DND-41 (cell line): Measurements from ENCODE around the gene CETN3.

Source experiments
- ATAC-seq: fragments of 200-7000 bp; cut with Tn5 transposase; 3 replicates; pipeline ENCODE4 v1.9.1; 2021; ENCODE audit warnings: low read depth; ENCODE audit not compliant: insufficient read depth
- DNase-seq: peaks from one replicate; pipeline ENCODE4 v3.0.0-alpha.2; 2020
- H2AFZ ChIP-seq: 2 replicates; pipeline ENCODE4 v1.6.0; 2012; ENCODE audit warnings: low read depth, low read length
- H3K27ac ChIP-seq: 2 replicates; pipeline ENCODE4 v1.5.1; 2012; ENCODE audit warnings: low read length, inconsistent platforms
- H3K27me3 ChIP-seq: fragments of 200-600 bp; sonication (generic); 2 replicates; pipeline ENCODE4 v1.6.0; 2012; ENCODE audit warnings: low read length, mild to moderate bottlenecking, inconsistent platforms; ENCODE audit not compliant: insufficient read depth, poor library complexity
- H3K36me3 ChIP-seq: 2 replicates; pipeline ENCODE4 v1.5.1; 2012; ENCODE audit warnings: low read length, inconsistent platforms; ENCODE audit not compliant: insufficient read depth
- H3K4me1 ChIP-seq: 2 replicates; pipeline ENCODE4 v1.5.1; 2012; ENCODE audit warnings: mild to moderate bottlenecking, low read length; ENCODE audit not compliant: insufficient read depth
- H3K4me2 ChIP-seq: 2 replicates; pipeline ENCODE4 v1.6.0; 2012; ENCODE audit warnings: mild to moderate bottlenecking, moderate library complexity, low read length, inconsistent platforms; ENCODE audit not compliant: insufficient read depth
- H3K4me3 ChIP-seq, 2 experiments: fragments of 200-600 bp in 1 of 2; shearing (Covaris generic) in 1 of 2; 2 replicates each; pipeline ENCODE4 v1.5.1; 2012 to 2016; ENCODE audit warnings: inconsistent platforms in 2 of 2, low read length in 2 of 2, mild to moderate bottlenecking in 2 of 2, low read depth in 1 of 2, moderate library complexity in 1 of 2
- H3K79me2 ChIP-seq: 2 replicates; pipeline ENCODE4 v1.6.0; 2012; ENCODE audit warnings: low read length, inconsistent platforms; ENCODE audit not compliant: insufficient read depth
- H3K9ac ChIP-seq: 2 replicates; pipeline ENCODE4 v1.6.0; 2012; ENCODE audit warnings: low read depth, mild to moderate bottlenecking, inconsistent platforms, low read length, moderate library complexity
- H3K9me3 ChIP-seq: 2 replicates; pipeline ENCODE4 v1.5.1; 2012; ENCODE audit warnings: low read length, moderate library complexity, mild to moderate bottlenecking, inconsistent platforms; ENCODE audit not compliant: insufficient read depth, severe bottlenecking
- H4K20me1 ChIP-seq: 2 replicates; pipeline ENCODE4 v1.6.0; 2012; ENCODE audit warnings: low read length; ENCODE audit not compliant: insufficient read depth
- CTCF ChIP-seq: IDR thresholded peaks from 2 replicates; pipeline ENCODE4 v1.5.1; 2012; ENCODE audit warnings: borderline replicate concordance, low read length, moderate library complexity, mild to moderate bottlenecking; ENCODE audit not compliant: poor library complexity, severe bottlenecking; ENCODE audit errors: extremely low read depth
- EZH2 ChIP-seq: IDR thresholded peaks from 3 replicates; pipeline ENCODE4 v1.6.1; 2012; ENCODE audit warnings: borderline replicate concordance, low read depth, mild to moderate bottlenecking, moderate library complexity, low read length, inconsistent platforms; ENCODE audit not compliant: severe bottlenecking

CETN3 gene

GRCh38 chr5:90383903-90384302 lies 25.7 kb downstream of the CETN3 start:
- Histone ChIP-seq H3K27me3 (no peaks in the 10 kb centered on the region), H3K4me2 (no peak overlapping the region), H3K9ac (no peak overlapping the region), H4K20me1 (no peaks in the 10 kb centered on the region), H3K9me3 (no peaks in the 10 kb centered on the region), H3K4me3 (no peak overlapping the region), H3K27ac (no peak overlapping the region), H3K4me1 (no peaks in the 10 kb centered on the region), H3K36me3 (no peaks in the 10 kb centered on the region), H3K79me2 (no peaks in the 10 kb centered on the region), H2AFZ (no peak overlapping the region)
- TF ChIP-seq EZH2 (no peak), CTCF (no peak)
- ATAC-seq (no peak), DNase-seq (no peak)

GRCh38 chr5:90381213-90381929 lies 28.2 kb downstream of the CETN3 start:
- Histone ChIP-seq H3K9ac (no peak overlapping the region), H3K4me3 (no peak overlapping the region), H4K20me1 (no peaks in the 10 kb centered on the region), H3K4me1 (no peaks in the 10 kb centered on the region), H3K79me2 (no peaks in the 10 kb centered on the region), H3K4me2 (no peak overlapping the region), H3K36me3 (no peaks in the 10 kb centered on the region), H2AFZ (no peak overlapping the region), H3K27ac (no peak overlapping the region), H3K9me3 (no peaks in the 10 kb centered on the region), H3K27me3 (no peaks in the 10 kb centered on the region)
- ATAC-seq = no peak
- TF ChIP-seq EZH2 (no peak), CTCF (no peak)
- no peak for DNase-seq

DNA sequence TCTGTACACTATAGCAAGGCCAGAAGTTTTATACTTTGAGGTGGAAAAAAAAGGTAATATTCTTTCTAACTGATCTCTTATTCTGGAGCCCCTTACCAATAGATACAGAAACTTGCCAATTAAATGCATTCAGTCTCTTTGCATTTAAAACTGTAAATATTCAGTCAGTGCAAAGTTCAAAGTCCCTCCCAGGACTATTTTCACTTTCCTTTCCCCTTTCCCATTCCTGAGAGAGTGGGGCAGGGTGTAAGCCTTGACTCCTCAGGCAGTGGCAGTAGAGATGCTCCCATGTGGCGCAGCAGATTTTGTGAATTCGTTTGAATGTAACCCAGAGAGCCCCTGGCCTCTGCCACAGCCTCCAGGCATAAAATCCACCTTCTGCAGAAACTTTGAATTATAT lies 29.9 kb downstream of the CETN3 start:
- Histone ChIP-seq H3K79me2 (no peaks in the 10 kb centered on the region), H3K4me3 (no peak overlapping the region), H3K27me3 (no peaks in the 10 kb centered on the region), H3K4me1 (no peaks in the 10 kb centered on the region), H4K20me1 (no peaks in the 10 kb centered on the region), H3K36me3 (no peaks in the 10 kb centered on the region), H3K9ac (no peak overlapping the region), H3K27ac (no peak overlapping the region), H3K4me2 (no peak overlapping the region), H2AFZ (no peak overlapping the region), H3K9me3 (no peaks in the 10 kb centered on the region)
- ATAC-seq (no peak), DNase-seq (no peak)
- no peak for TF ChIP-seq CTCF
- no peak for TF ChIP-seq EZH2
